B cell (primary cell): Measurements from ENCODE around the gene TEDC2. TPM values are rescaled to one million over a fixed set of nuclear protein-coding genes. Genes with fewer than 3 reads are reported as not detected.

Experiments
- ATAC-seq: fragments of 200-7000 bp; cut with Tn5 transposase; one replicate; pipeline ENCODE4 v1.10.0; 2021; ENCODE audit warnings: low read depth, mild to moderate bottlenecking, moderate number of reproducible peaks, moderate library complexity
- CTCF ChIA-PET: fragments of 350-600 bp; sonication (Branson Sonifier 250); formaldehyde crosslinking; loops from one replicate; lab custom pipeline; 2021; ENCODE audit warnings: antibody characterized with exemption, inconsistent platforms; lab: Charles Lee
- POLR2A ChIA-PET: fragments of 350-600 bp; sonication (Branson Sonifier 250); formaldehyde crosslinking; loops from one replicate; lab custom pipeline; 2021; ENCODE audit warnings: antibody characterized with exemption; lab: Charles Lee
- DNase-seq: peaks from one replicate; pipeline ENCODE4 v3.0.0; 2013
- H2AFZ ChIP-seq: 2 replicates; pipeline ENCODE4 v1.6.1; 2012; ENCODE audit warnings: mild to moderate bottlenecking, low read depth, low read length; ENCODE audit not compliant: insufficient read depth, poor library complexity, severe bottlenecking
- H3K27ac ChIP-seq, 2 donors: 1 replicate in 1 of 2; 2 replicates in 1 of 2; pipeline ENCODE4 v1.5.1; 2012 to 2013; ENCODE audit warnings: low read length in 2 of 2, mild to moderate bottlenecking in 2 of 2, moderate library complexity in 1 of 2
- H3K27me3 ChIP-seq, 4 experiments: fragments of 200-600 bp in 1 of 4; sonication (generic) in 1 of 4; replicated peaks in 1 of 4; 1 replicate in 2 of 4; 2 replicates in 2 of 4; pipeline versions ENCODE4 v1.6.1 to v1.7.0; 2013 to 2016; ENCODE audit warnings: low read length in 3 of 4, mild to moderate bottlenecking in 2 of 4, mixed read lengths in 1 of 4, moderate library complexity in 1 of 4; ENCODE audit not compliant: insufficient read depth in 4 of 4, control insufficient read depth in 3 of 4; ENCODE audit errors: control extremely low read depth in 1 of 4
- H3K36me3 ChIP-seq, 2 experiments: replicated peaks in 1 of 2; 1 replicate in 1 of 2; 2 replicates in 1 of 2; pipeline versions ENCODE4 v1.6.1 to v1.7.1; 2013; ENCODE audit warnings: low read length in 1 of 2; ENCODE audit not compliant: insufficient read depth in 2 of 2, control insufficient read depth in 1 of 2; ENCODE audit errors: control extremely low read depth in 1 of 2, extremely low read depth in 1 of 2
- H3K4me1 ChIP-seq, 2 donors: fragments of 200-600 bp in 1 of 2; sonication (generic) in 1 of 2; 1 replicate in 1 of 2; 2 replicates in 1 of 2; pipeline versions ENCODE4 v1.5.1 to v1.6.1; 2013 to 2017; ENCODE audit warnings: low read length in 2 of 2; ENCODE audit not compliant: control insufficient read depth in 2 of 2, insufficient read depth in 2 of 2
- H3K4me2 ChIP-seq: replicated peaks from 2 replicates; pipeline ENCODE3; 2012; ENCODE audit warnings: mild to moderate bottlenecking, low read depth, low read length; ENCODE audit not compliant: poor library complexity, severe bottlenecking
- H3K4me3 ChIP-seq, 5 experiments: fragments of 200-600 bp in 1 of 5; sonication (generic) in 1 of 5; 1 replicate in 3 of 5; 2 replicates in 2 of 5; pipeline versions ENCODE4 v1.5.1 to v1.7.0; 2011 to 2016; ENCODE audit warnings: low read length in 4 of 5, mild to moderate bottlenecking in 4 of 5, low read depth in 2 of 5, control low read depth in 1 of 5, moderate library complexity in 1 of 5; ENCODE audit not compliant: insufficient read depth in 1 of 5; ENCODE audit errors: control extremely low read depth in 1 of 5, extremely low read depth in 1 of 5
- H3K79me2 ChIP-seq: fragments of 200-600 bp; sonication (generic); one replicate; pipeline ENCODE4 v1.6.0; 2016; ENCODE audit warnings: low read length; ENCODE audit not compliant: control insufficient read depth, insufficient read depth
- H3K9ac ChIP-seq: fragments of 200-600 bp; sonication (generic); 2 replicates; pipeline ENCODE4 v1.6.1; 2017; ENCODE audit warnings: mild to moderate bottlenecking, low read length, moderate library complexity
- H3K9me3 ChIP-seq, 3 donors: one replicate each; pipeline versions ENCODE4 v1.6.1 to v1.7.1; 2013; ENCODE audit warnings: low read length in 2 of 3; ENCODE audit not compliant: control insufficient read depth in 2 of 3, insufficient read depth in 1 of 3; ENCODE audit errors: control extremely low read depth in 1 of 3
- H4K20me1 ChIP-seq: 2 replicates; pipeline ENCODE4 v1.6.0; 2012; ENCODE audit warnings: mild to moderate bottlenecking, low read length; ENCODE audit not compliant: insufficient read depth, control insufficient read depth, poor library complexity, severe bottlenecking
- H3K27ac Mint-ChIP-seq: one replicate; pipeline ENCODE4 v1.8.0; 2021; ENCODE audit warnings: mixed read lengths
- H3K27me3 Mint-ChIP-seq: one replicate; pipeline ENCODE4 v1.8.0; 2021; ENCODE audit warnings: mixed read lengths
- H3K4me1 Mint-ChIP-seq: one replicate; pipeline ENCODE4 v1.8.0; 2021; ENCODE audit warnings: mixed read lengths
- H3K4me3 Mint-ChIP-seq: one replicate; pipeline ENCODE4 v1.8.0; 2021; ENCODE audit warnings: mixed read lengths
- H3K9me3 Mint-ChIP-seq: one replicate; pipeline ENCODE4 v1.8.0; 2022; ENCODE audit warnings: mixed read lengths; ENCODE audit not compliant: insufficient read depth
- EZH2 ChIP-seq: IDR thresholded peaks from 2 replicates; pipeline ENCODE4 v1.6.1; 2012; ENCODE audit warnings: borderline replicate concordance, low read depth, mild to moderate bottlenecking, moderate library complexity, low read length; ENCODE audit not compliant: insufficient read depth, poor library complexity, severe bottlenecking
- WGBS: methylation state at CpG from one replicate; pipeline ENCODE4 v1.1.5; 2013; ENCODE audit warnings: missing lambda C conversion rate; ENCODE audit not compliant: insufficient coverage; 5-methylcytosine and 5-hydroxymethylcytosine counted together
- intact Hi-C: fragments of 100-400 bp; cut with micrococcal nuclease; formaldehyde crosslinking; loops from one replicate; pipeline ENCODE4 v1.10.0; 2022
- polyA plus RNA-seq: library from polyadenylated mRNA; depleted of rRNA; stranded (reverse); fragments of >200 nt; gene quantifications from 2 replicates; pipeline ENCODE4 v1.2.3, GENCODE V29; 2012
- total RNA-seq, 2 donors: library from RNA; stranded (reverse); fragments of 120-200 nt in 1 of 2; gene quantifications; 1 replicate in 1 of 2; 2 replicates in 1 of 2; pipeline versions ENCODE4 v1.2.3 to v1.2.4, GENCODE V29; 2013 to 2022
- TF ChIP-seq, protein P1 (sequence below): fragments of 200-600 bp; IDR thresholded peaks from one replicate; pipeline ENCODE4 v1.8.0; 2022; ENCODE audit warnings: antibody characterized with exemption, mild to moderate bottlenecking

TEDC2 gene
- total and polyA plus RNA-seq, 2 donors (not counting 1 experiment from before 2014, with no cell fraction given): 1.1 to 2.9 TPM

DNA sequence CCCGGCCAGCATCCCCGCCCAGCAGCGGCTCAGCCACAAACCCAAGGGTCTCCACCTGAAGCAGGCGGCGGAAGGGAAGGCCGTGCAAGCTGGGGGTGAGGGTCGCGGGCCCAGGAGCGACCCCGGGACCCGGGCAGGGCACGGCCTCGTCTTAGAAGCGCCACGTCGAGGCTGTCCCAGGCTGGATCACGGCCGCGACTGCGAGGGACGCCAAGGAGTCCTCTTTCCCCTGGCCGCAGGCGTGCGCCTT lies 31.2 kb upstream of the TEDC2 start:
- peak overlapping the region; percentile 98 for H2AFZ ChIP-seq

More for the DNA sequence above, 31.2 kb upstream of the TEDC2 start:
- Histone ChIP-seq H3K9ac (peak overlapping the region; percentile 69), H3K4me3 (peak overlapping the region in 4 of 5 experiments; percentile 66 to 84 (median 72)), H3K4me1 (peaks cover 9 to 17% of the 10 kb centered on the region in 2 donors), H3K9me3 (no peaks in the 10 kb centered on the region), H3K4me2 (peak overlapping the region; percentile 95), H3K36me3 (peaks cover 0 to 10% of the 10 kb centered on the region in 2 experiments), H3K79me2 (peaks cover 17% of the 10 kb centered on the region), H3K27ac (no peak overlapping the region), H3K27me3 (no peaks in the 10 kb centered on the region), H4K20me1 (no peaks in the 10 kb centered on the region)
- peak overlapping the region; percentile 88 for H3K4me3 Mint-ChIP-seq
- no peak for DNase-seq
- ChIA-PET POLR2A (interaction anchor here (0.5 to 2.0 kb wide), 3 partner anchors 31 to 147 kb away, joined by 3 to 6 read pairs (median 3); partner anchors contain the start of gene TEDC2), CTCF (interaction anchor here (1.1 to 4.4 kb wide), 5 partner anchors 18 to 234 kb away, joined by 3 to 31 read pairs (median 5); no protein-coding TSS in a partner anchor)
- WGBS: 1% methylated on average over 24 of the region's 24 CpGs
- intact Hi-C loops: loop anchor here (1.0 kb wide), 5 partner anchors 32 to 160 kb away; partner anchors contain the start of genes ABCA3, RNPS1 and TEDC2
- H3K4me1 Mint-ChIP-seq: peaks cover 13% of the 10 kb centered on the region
- TF ChIP-seq EZH2: no peak
- TF ChIP-seq, protein P1, sequence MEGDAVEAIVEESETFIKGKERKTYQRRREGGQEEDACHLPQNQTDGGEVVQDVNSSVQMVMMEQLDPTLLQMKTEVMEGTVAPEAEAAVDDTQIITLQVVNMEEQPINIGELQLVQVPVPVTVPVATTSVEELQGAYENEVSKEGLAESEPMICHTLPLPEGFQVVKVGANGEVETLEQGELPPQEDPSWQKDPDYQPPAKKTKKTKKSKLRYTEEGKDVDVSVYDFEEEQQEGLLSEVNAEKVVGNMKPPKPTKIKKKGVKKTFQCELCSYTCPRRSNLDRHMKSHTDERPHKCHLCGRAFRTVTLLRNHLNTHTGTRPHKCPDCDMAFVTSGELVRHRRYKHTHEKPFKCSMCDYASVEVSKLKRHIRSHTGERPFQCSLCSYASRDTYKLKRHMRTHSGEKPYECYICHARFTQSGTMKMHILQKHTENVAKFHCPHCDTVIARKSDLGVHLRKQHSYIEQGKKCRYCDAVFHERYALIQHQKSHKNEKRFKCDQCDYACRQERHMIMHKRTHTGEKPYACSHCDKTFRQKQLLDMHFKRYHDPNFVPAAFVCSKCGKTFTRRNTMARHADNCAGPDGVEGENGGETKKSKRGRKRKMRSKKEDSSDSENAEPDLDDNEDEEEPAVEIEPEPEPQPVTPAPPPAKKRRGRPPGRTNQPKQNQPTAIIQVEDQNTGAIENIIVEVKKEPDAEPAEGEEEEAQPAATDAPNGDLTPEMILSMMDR: no peak
- no peaks in the 10 kb centered on the region for H3K9me3 Mint-ChIP-seq
- H3K27ac Mint-ChIP-seq: peak overlapping the region; percentile 75
- ATAC-seq: no peak
- no peaks in the 10 kb centered on the region for H3K27me3 Mint-ChIP-seq
